Mammary epithelial cell (primary cell): Measurements from ENCODE around the gene NES.

Experiments used
- CTCF ChIP-seq, 2 donors: IDR thresholded peaks in 1 of 2; conservative IDR thresholded peaks in 1 of 2; 2 replicates each; pipeline ENCODE4 v1.5.1; 2011 to 2012; ENCODE audit warnings: inconsistent platforms in 2 of 2, low read length in 2 of 2, mild to moderate bottlenecking in 2 of 2, control low read depth in 1 of 2, low read depth in 1 of 2; ENCODE audit not compliant: insufficient read depth in 1 of 2; ENCODE audit errors: extremely low read depth in 1 of 2
- EZH2 ChIP-seq: IDR thresholded peaks from 2 replicates; pipeline ENCODE4 v1.6.1; 2012; ENCODE audit warnings: low read length, inconsistent platforms, borderline replicate concordance

- TF ChIP-seq CTCF (conservative IDR thresholded peaks at IDR 0.05 in 1 of 2, IDR thresholded peaks at IDR 0.05 in 1 of 2; ENCODE audit: extremely low read depth in 1 of 2, insufficient read depth in 1 of 2, low read depth in 1 of 2, low read length in 2 of 2) (no peak), EZH2 (no peak)
These were observed 4.2 kb upstream of the NES start for GRCh38 chr1:156681196-156681960.
